ENCODE measurements around the gene GJC2.

- TF ChIP-seq CTCF (IDR thresholded peaks at IDR 0.05), result no peak
- no peak for TF ChIP-seq POLR2A (IDR thresholded peaks at IDR 0.05)
Observed at GRCh38 chr1:228177183-228177475, 27.4 kb downstream of the GJC2 start.

Data from stomach (tissue), 4 donors.